Activated CD8-positive, alpha-beta memory T cell treated with anti-CD3 and anti-CD28 coated beads for 36 hours (primary cell): ENCODE measurements around the gene B4GALT1. TPM values are rescaled to one million over a fixed set of nuclear protein-coding genes. Genes with fewer than 3 reads are reported as not detected.

Experiments used
- CTCF ChIA-PET: fragments of 350-600 bp; sonication (Branson Sonifier 250); formaldehyde crosslinking; loops from one replicate; lab custom pipeline; 2021; ENCODE audit warnings: antibody characterized with exemption; lab: Charles Lee
- POLR2A ChIA-PET: fragments of 350-600 bp; sonication (Branson Sonifier 250); formaldehyde crosslinking; loops from one replicate; lab custom pipeline; 2021; ENCODE audit warnings: antibody characterized with exemption; lab: Charles Lee
- total RNA-seq, 2 experiments: library from RNA; stranded (reverse); gene quantifications; one replicate each; pipeline ENCODE4 v1.2.3, GENCODE V29; 2021

B4GALT1 gene
- 10 to 100 TPM; 38.3 to 38.6 TPM for total RNA-seq

DNA sequence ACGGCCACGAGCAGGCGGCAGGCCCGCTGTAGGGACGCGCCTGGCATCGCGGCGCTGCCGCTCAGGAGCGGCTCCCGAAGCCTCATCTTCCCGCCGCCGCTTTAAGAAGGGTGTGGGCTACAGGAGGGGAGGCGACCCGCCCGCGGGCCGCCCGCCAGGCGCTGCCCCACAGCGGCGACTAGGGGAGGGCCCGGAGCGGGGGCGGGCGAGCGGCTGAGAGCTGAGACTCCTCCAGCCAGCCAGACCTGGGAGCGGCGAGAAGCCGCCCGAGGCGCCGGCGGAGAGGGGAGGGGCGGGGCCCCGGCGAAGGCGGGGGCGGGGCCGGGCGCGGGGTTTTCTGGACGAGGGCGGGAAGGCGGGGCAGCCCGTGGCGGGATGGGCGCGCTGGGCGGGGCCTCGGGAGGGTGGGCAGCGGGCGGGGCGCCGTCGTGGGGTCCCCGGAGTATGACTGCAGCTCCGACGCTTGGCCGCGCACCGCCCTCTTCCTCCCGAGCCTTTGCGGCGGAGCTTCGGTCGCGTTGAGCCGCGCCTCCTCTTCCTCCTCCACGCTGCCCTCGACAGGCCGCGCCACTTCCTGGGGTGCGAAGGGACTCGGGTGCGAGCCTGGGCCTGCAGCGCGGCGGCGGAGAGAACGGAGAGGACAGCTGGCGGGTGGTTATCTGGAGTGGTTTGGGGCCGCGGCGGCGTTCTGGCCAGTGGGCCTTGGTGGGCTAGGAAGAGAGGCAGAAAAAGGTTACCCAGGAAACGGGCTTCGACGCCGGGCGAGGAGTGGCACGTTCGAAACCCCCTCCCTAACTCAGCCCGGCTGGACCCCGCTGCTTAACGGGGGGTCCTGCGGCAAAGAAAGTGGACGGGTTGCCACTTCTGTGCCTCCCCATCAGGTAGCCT, at the start of gene B4GALT1:
TSS of gene B4GALT1 (minus strand) at position 253 of the 888 bp plus-strand sequence. CDS start at position 86, 167 bp downstream.
- ChIA-PET POLR2A (interaction anchor here (0.8 to 1.6 kb wide), 5 partner anchors 26 to 143 kb away, joined by 3 to 6 read pairs (median 3); partner anchors contain the start of genes NFX1 and SMU1), CTCF (interaction anchor here (0.6 to 1.4 kb wide), 3 partner anchors 16 to 94 kb away, joined by 3 read pairs; no protein-coding TSS in a partner anchor)

DNA sequence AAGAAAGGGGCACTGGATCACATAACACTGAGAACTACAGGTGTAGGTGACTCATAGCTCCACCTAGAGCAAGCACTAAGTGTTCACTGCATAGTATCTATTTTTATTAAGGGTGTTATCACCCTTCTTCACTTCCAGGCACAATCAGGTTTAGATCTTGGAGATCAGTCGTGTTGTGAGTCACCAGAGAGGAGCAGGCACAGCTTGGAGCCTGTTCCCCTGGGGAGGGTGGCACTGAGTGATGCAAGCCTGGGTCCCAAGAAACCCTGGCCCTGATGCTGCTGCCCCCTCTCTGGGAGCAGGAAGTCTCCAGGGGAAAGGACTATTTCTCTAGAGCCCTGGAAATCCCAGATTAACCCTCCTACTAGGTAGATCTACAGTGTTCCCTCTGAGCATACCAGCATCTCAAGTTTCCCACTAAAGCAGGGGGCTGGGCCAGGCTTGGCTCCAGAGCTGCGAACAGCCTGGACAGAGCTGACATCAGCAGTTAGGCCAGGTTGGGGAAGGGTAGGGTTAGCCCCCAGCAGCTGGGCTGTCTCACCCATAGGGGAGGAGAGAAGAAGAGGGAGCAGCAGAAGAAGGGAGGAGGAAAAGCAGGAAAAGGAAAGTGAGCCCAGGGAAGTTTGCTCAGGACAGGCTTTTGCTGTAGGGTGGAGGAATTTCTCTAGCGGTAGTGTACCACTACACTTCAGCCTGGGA, 44.7 kb upstream of the B4GALT1 start:
- POLR2A ChIA-PET: no interaction called here
- CTCF ChIA-PET: interaction anchor here (0.7 kb wide), 1 partner anchor 43 kb away, joined by 4 read pairs; no protein-coding TSS in a partner anchor

- ChIA-PET POLR2A (no interaction called here), CTCF (no interaction called here)
Measured at GRCh38 chr9:33210006-33210715, 43.0 kb upstream of the B4GALT1 start.

DNA sequence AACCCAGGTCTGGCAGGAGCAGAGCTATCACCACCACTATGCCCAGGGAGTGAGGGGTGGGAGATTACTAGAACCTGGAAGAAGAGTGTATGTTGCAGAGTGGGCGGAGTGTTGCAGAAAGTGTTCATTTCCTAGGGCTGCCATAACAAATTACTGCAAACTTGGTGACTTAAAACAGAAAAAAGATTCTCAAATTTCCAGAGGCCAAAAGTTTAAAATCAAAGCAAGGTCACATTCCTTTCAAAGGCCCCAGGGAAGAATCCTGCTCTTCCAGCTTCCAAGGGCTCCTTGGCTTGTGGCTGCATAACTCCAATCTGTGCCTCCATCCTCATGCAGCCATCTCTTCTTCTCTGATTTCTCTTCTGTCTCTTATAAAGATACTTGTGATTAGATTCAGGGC, 42.3 kb upstream of the B4GALT1 start:
- CTCF ChIA-PET: no interaction called here

GRCh38 chr9:33202552-33203201, 35.5 kb upstream of the B4GALT1 start:
- ChIA-PET POLR2A (interaction anchor here (0.6 kb wide), 1 partner anchor 391 kb away, joined by 4 read pairs; no protein-coding TSS in a partner anchor), CTCF (interaction anchor here (1.1 kb wide), 1 partner anchor 11 kb away, joined by 3 read pairs; no protein-coding TSS in a partner anchor)

More for the DNA sequence above, 42.3 kb upstream of the B4GALT1 start:
- POLR2A ChIA-PET: no interaction called here

DNA sequence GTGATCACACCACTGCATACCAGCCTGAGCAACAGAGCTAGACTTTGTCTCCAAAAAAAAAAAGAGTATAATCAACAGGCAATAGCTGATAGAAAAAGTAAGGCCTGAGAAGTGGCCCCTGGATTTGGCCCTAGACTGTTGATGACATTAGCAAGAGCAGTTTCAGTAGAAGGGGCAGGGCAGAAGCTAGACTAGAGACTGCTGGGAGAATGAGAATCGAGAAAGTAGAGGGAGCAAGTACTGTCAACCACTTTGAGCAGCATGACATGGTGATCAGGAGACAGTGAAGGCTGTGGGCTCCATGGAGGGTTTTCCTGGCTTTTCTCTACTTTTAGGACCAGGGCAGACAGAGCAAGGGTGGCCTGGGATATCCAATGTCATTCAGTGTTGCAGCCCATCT, 34.9 kb upstream of the B4GALT1 start:
- ChIA-PET POLR2A (interaction anchor here (0.6 kb wide), 1 partner anchor 390 kb away, joined by 4 read pairs; no protein-coding TSS in a partner anchor), CTCF (interaction anchor here (0.6 kb wide), 1 partner anchor 43 kb away, joined by 3 read pairs; no protein-coding TSS in a partner anchor)

DNA sequence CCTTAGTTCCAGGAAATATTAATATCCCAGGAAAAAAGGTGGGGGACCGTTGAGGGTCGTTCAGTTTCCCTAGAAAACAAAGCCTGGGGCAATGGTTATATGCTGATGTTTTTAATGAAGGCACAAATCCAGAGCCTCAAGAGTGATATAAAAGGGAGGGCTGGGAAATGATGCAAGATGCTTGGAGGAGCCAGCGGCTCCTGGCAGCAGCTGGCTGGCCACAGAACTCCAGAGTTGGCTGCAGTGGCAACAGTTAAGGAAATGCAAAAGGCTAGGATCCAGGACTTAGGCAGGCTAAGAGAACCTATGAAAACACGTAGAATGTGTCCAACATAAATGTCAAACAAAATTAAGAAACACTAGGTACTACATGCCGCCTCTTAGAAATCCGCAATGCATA, 31.0 kb upstream of the B4GALT1 start:
- ChIA-PET CTCF (no interaction called here), POLR2A (no interaction called here)

DNA sequence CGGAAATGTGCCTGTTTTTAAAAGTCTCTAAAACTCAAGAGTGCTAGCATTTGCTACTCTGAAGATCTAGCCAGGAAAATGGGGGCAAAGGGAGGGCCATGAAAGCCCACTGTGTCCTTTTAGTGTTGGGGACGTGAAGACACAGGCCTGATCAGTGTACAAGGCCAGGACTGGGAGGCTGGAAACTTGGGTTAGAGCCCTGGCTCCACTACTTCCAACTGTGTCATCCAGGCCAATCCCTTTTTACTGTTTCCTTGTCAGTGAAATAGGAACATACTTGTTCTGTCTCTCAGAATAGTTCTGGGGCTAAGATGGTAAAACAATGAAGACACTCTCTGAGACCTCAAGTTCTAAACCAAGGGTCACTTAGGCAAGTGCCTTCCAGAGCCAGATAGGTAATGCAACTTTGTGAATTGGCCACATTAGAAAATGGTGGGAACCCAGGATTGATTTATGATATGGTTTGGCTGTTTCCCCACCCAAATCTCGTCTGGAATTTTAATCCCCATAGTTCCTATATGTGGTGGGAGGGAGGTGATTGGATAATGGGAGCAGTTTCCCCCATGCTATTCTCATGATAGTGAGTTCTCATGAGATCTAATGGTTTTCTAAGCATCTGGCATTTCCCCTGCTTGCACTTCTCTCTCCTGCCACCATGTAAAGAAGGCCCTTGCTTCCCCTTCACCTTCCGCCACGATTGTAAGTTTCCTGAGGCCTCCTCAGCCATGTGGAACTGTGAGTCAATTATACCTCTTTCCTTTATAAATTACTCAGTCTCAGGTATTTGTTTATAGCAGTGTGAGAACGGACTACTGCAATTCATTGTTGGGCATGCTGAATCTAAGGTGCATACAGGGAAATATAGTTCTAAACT, 30.4 kb upstream of the B4GALT1 start:
- POLR2A ChIA-PET: no interaction called here
- CTCF ChIA-PET: interaction anchor here (0.6 kb wide), 1 partner anchor 134 kb away, joined by 3 read pairs; no protein-coding TSS in a partner anchor

GRCh38 chr9:33196736-33197135, 29.6 kb upstream of the B4GALT1 start:
- CTCF ChIA-PET: interaction anchor here (0.6 kb wide), 1 partner anchor 133 kb away, joined by 3 read pairs; no protein-coding TSS in a partner anchor
- POLR2A ChIA-PET: no interaction called here

GRCh38 chr9:33193818-33194217, 26.7 kb upstream of the B4GALT1 start:
- POLR2A ChIA-PET: no interaction called here
- CTCF ChIA-PET: no interaction called here

GRCh38 chr9:33192493-33193255, 25.5 kb upstream of the B4GALT1 start:
- ChIA-PET CTCF (interaction anchor here (0.9 to 1.1 kb wide), 2 partner anchors 31 to 86 kb away, joined by 3 read pairs; no protein-coding TSS in a partner anchor), POLR2A (no interaction called here)

DNA sequence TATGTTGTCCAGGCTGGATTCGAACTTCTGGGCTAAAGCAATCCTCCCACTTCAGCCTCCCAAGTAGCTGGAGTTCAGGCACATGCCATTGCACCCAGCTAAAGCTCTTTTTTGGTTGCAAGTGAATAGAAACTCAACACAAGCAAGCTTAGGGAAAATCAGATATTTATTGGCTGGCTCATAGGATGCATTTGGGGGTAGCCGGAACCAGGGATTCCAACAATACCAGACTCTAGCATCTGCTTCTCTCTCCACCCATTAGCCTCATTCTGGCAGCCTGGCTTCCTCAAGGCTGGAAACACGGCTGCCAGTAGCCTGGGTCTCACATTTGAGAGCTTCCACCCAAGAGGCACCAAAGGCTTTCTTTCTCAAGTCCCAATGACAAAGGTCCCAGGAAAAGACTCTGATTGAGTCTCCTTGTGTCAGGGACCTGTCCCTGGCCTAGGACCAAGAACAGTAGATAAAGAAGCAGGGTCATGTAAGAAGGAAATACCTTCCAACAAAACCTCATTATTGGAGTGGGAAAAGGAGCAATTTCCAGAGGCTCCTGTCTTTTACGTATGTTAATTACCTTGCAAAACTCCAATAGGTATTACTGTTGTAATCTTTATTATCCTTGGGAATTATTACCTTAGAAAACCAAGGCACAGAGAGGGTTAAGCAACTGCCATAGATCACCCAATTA, 23.0 kb upstream of the B4GALT1 start:
- CTCF ChIA-PET: no interaction called here
- POLR2A ChIA-PET: interaction anchor here (1.0 kb wide), 1 partner anchor 11 kb away, joined by 3 read pairs; no protein-coding TSS in a partner anchor

DNA sequence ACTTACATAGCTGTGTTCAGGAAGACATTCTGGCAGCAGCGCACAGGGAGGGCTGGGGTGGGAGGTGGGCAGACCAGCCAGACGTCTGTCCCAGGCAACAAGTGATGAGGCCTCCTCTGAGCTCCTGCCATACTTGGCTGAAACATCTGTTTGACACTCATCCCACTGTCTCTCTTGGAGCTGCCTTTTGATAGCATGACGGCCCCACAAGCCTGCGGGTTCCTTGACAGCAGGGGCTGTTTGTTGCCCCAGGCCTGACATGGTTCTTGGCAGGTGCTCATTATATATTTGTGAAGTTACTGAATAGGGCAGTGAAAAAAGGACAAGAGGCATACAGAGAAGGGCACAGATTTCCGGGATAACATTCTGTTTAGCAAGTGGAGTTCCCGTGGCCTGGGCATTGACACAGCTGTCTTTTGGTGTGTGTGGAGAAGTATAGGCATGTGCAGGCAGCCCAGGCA, 22.2 kb upstream of the B4GALT1 start:
- ChIA-PET POLR2A (interaction anchor here (1.0 kb wide), 1 partner anchor 10 kb away, joined by 3 read pairs; no protein-coding TSS in a partner anchor), CTCF (no interaction called here)

DNA sequence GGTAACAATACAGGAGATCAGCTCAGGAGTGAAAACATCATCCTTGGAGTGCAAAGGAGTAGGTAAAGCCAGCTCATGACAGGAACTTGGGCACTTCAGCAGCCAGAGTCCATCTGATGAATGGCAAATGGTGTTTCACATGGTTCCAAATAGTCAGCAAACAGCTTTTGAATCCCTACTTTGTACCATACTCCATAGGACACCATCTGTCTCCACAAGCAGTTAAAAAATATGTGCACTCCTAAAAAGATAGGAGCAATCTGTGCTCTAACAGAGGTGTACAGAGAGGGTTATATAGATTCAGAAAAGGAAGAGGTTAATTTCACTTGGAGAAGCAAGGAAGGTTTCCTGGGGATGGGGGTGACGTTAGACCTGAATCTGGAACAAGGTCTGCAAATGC, 21.6 kb upstream of the B4GALT1 start:
- CTCF ChIA-PET: no interaction called here
- POLR2A ChIA-PET: no interaction called here

DNA sequence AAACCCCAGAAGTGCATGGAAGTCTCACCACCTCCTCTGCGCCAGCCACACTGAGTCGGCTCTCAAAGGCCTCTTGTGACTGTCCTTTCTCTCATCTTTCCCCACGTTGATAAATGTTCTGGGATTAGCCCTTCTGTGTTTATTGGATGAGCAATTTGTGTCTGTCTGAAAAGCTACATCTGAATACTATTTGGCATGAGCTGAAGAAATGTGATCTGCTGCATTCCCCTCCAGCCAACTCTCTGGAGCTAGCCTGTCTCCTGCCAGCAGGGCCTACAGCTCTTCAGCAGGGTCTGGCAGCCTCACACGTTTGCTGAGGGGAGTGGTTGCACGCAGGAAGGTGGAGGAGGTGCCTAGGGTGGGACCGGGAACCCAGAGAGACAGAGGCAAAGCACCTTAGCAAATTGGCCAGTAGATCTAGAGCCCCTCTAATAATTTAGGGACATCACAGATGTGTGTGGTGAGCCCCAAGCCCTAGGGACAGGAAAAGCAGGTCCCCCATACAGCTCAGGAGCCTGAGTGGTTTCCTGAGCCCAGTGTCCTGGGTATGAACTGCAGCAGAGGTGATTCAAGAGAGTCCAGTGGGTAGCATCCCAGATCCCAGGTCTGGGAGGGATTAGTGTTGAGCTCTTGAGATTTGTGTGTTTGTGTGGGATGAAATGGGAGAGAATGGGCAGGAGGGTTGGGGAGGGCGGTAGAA, 20.5 kb upstream of the B4GALT1 start:
- ChIA-PET CTCF (no interaction called here), POLR2A (no interaction called here)
